ENCODE measurements around the gene FOXI2. TPM values are rescaled to one million over a fixed set of nuclear protein-coding genes. Genes with fewer than 3 reads are reported as not detected.

The FOXI2 gene
- total and polyA plus RNA-seq, 9 of the 15 experiments (the other 6 are each of a cell fraction or from before 2014, with no cell fraction given) = not detected

DNA sequence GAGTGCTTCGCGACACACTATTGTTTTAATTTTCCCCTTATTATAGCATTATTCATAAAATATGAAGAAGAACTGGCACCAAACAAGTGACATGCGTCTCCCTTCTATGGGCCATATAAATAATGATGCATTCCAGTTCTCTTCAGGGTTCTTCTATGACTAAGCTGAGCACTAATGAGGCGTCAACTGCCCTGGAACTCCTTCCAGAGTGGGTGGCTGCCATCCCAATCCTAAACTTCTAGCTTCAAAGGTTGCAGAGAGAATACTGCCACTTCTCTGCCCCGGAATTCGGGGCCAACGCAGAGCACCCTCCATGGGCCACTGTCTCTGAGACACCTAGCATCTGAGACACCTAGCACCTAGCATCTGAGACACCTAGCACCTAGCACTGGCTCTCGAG lies 37.7 kb upstream of the FOXI2 start (continued):
- TF ChIP-seq, protein P1, sequence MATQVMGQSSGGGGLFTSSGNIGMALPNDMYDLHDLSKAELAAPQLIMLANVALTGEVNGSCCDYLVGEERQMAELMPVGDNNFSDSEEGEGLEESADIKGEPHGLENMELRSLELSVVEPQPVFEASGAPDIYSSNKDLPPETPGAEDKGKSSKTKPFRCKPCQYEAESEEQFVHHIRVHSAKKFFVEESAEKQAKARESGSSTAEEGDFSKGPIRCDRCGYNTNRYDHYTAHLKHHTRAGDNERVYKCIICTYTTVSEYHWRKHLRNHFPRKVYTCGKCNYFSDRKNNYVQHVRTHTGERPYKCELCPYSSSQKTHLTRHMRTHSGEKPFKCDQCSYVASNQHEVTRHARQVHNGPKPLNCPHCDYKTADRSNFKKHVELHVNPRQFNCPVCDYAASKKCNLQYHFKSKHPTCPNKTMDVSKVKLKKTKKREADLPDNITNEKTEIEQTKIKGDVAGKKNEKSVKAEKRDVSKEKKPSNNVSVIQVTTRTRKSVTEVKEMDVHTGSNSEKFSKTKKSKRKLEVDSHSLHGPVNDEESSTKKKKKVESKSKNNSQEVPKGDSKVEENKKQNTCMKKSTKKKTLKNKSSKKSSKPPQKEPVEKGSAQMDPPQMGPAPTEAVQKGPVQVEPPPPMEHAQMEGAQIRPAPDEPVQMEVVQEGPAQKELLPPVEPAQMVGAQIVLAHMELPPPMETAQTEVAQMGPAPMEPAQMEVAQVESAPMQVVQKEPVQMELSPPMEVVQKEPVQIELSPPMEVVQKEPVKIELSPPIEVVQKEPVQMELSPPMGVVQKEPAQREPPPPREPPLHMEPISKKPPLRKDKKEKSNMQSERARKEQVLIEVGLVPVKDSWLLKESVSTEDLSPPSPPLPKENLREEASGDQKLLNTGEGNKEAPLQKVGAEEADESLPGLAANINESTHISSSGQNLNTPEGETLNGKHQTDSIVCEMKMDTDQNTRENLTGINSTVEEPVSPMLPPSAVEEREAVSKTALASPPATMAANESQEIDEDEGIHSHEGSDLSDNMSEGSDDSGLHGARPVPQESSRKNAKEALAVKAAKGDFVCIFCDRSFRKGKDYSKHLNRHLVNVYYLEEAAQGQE (IDR thresholded peaks at IDR 0.05; ENCODE audit: borderline replicate concordance) = no peak
- TF ChIP-seq, protein P1 (CRISPR knock-in tag; IDR thresholded peaks at IDR 0.05; ENCODE audit: low read depth) = no peak
- no peak for TF ChIP-seq ZBTB17 (CRISPR knock-in tag; IDR thresholded peaks at IDR 0.05)
- TF ChIP-seq CREM (IDR thresholded peaks at IDR 0.05; ENCODE audit: low read depth) = no peak
- TF ChIP-seq, protein P2, sequence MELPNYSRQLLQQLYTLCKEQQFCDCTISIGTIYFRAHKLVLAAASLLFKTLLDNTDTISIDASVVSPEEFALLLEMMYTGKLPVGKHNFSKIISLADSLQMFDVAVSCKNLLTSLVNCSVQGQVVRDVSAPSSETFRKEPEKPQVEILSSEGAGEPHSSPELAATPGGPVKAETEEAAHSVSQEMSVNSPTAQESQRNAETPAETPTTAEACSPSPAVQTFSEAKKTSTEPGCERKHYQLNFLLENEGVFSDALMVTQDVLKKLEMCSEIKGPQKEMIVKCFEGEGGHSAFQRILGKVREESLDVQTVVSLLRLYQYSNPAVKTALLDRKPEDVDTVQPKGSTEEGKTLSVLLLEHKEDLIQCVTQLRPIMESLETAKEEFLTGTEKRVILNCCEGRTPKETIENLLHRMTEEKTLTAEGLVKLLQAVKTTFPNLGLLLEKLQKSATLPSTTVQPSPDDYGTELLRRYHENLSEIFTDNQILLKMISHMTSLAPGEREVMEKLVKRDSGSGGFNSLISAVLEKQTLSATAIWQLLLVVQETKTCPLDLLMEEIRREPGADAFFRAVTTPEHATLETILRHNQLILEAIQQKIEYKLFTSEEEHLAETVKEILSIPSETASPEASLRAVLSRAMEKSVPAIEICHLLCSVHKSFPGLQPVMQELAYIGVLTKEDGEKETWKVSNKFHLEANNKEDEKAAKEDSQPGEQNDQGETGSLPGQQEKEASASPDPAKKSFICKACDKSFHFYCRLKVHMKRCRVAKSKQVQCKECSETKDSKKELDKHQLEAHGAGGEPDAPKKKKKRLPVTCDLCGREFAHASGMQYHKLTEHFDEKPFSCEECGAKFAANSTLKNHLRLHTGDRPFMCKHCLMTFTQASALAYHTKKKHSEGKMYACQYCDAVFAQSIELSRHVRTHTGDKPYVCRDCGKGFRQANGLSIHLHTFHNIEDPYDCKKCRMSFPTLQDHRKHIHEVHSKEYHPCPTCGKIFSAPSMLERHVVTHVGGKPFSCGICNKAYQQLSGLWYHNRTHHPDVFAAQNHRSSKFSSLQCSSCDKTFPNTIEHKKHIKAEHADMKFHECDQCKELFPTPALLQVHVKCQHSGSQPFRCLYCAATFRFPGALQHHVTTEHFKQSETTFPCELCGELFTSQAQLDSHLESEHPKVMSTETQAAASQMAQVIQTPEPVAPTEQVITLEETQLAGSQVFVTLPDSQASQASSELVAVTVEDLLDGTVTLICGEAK (IDR thresholded peaks at IDR 0.05) = no peak
- TF ChIP-seq, protein P2 (CRISPR knock-in tag; IDR thresholded peaks at IDR 0.05) = no peak
- no peak for TF ChIP-seq ZNF316 (IDR thresholded peaks at IDR 0.05)
- TF ChIP-seq EP400 (IDR thresholded peaks at IDR 0.05) = no peak
- no peak for TF ChIP-seq STAT6 (CRISPR knock-in tag; IDR thresholded peaks at IDR 0.05)
- no peak for TF ChIP-seq BCOR (IDR thresholded peaks at IDR 0.05)

Measured in K562 (cell line).